Left renal pelvis (tissue), 4 donors: ENCODE measurements around the gene DHX58. TPM values are rescaled to one million over a fixed set of nuclear protein-coding genes. Genes with fewer than 3 reads are reported as not detected.
"Not testable (repeated sequence)": the region's sequence is repeated elsewhere in the genome, so short reads cannot be mapped to it uniquely, and the experiment has no call there.

Experiments used
- DNase-seq, 4 donors: peaks; one replicate each; pipeline ENCODE4 v3.0.0-alpha.2; 2013; ENCODE audit warnings: low read depth in 4 of 4, low spot score in 3 of 4
- polyA plus RNA-seq, 4 donors: library from polyadenylated mRNA; unstranded; fragments of 120-200 nt; gene quantifications; one replicate each; pipeline ENCODE4 v1.2.1, GENCODE V29; 2013; ENCODE audit not compliant: insufficient read length in 4 of 4

Gene DHX58
- polyA plus RNA-seq: 10 to 100 TPM in 1 of 4 donors, 1 to 10 TPM in 3; 7.7 to 12.0 (median 8.4) TPM

- DNase-seq: no peak
Observed at GRCh38 chr17:42112552-42113176, at the start of gene DHX58. TSS of gene DHX58 (minus strand) at chr17:42112714. CDS start at chr17:42111892, 822 bp downstream.

GRCh38 chr17:42160531-42160910 is 48.0 kb upstream of the DHX58 start:
- no peak for DNase-seq

- no peak for DNase-seq
Observed at GRCh38 chr17:42159796-42160530, 47.4 kb upstream of the DHX58 start.

GRCh38 chr17:42155614-42156045 is 43.1 kb upstream of the DHX58 start:
- no peak for DNase-seq

GRCh38 chr17:42153919-42154742 is 41.6 kb upstream of the DHX58 start:
- no peak for DNase-seq

GRCh38 chr17:42146911-42147607 is 34.5 kb upstream of the DHX58 start:
- DNase-seq: no peak

- DNase-seq: not testable (repeated sequence)
Observed at GRCh38 chr17:42143138-42143537, 30.6 kb upstream of the DHX58 start.

- no peak for DNase-seq
Observed at GRCh38 chr17:42142371-42142896, 29.9 kb upstream of the DHX58 start.

GRCh38 chr17:42141382-42141781 is 28.9 kb upstream of the DHX58 start:
- no peak for DNase-seq

- not testable (repeated sequence) for DNase-seq
Observed at GRCh38 chr17:42140690-42141089, 28.2 kb upstream of the DHX58 start.

GRCh38 chr17:42138749-42139492 is 26.4 kb upstream of the DHX58 start:
- DNase-seq: no peak

- DNase-seq: no peak
Observed at GRCh38 chr17:42136654-42137051, 24.1 kb upstream of the DHX58 start.

- DNase-seq: no peak
Observed at GRCh38 chr17:42135664-42136653, 23.4 kb upstream of the DHX58 start.

GRCh38 chr17:42135151-42135550 is 22.6 kb upstream of the DHX58 start:
- DNase-seq: no peak

GRCh38 chr17:42133461-42134041 is 21.0 kb upstream of the DHX58 start:
- no peak for DNase-seq

GRCh38 chr17:42132941-42133340 is 20.4 kb upstream of the DHX58 start:
- no peak for DNase-seq

- no peak for DNase-seq
Observed at GRCh38 chr17:42131981-42132432, 19.5 kb upstream of the DHX58 start.

- DNase-seq: no peak
Observed at GRCh38 chr17:42131232-42131631, 18.7 kb upstream of the DHX58 start.
